ENCODE data around the gene CD320. TPM values are rescaled to one million over a fixed set of nuclear protein-coding genes. Genes with fewer than 3 reads are reported as not detected.

The CD320 gene
- total RNA-seq, 4 donors from 2014 or later = 12.7 to 26.4 (median 18.2) TPM

GRCh38 chr19:8325454-8325853 is 17.3 kb upstream of the CD320 start:
- TF ChIP-seq CTCF (IDR thresholded peaks at IDR 0.05) = no peak
- TF ChIP-seq POLR2A (IDR thresholded peaks at IDR 0.05) = no peak
- Histone ChIP-seq H3K4me1 (peaks cover 3 to 24% (median 12%) of the 10 kb centered on the region in 4 donors), H3K9me3 (no peaks in the 10 kb centered on the region), H3K4me3 (no peak overlapping the region), H3K36me3 (peaks cover 0 to 15% (median 0%) of the 10 kb centered on the region in 3 donors), H3K27ac (no peak overlapping the region), H3K27me3 (no peaks in the 10 kb centered on the region)
- no peak for DNase-seq

- Histone ChIP-seq H3K4me3 (no peak overlapping the region), H3K9me3 (no peaks in the 10 kb centered on the region), H3K36me3 (peaks cover 0 to 15% (median 0%) of the 10 kb centered on the region in 3 donors), H3K27me3 (no peaks in the 10 kb centered on the region), H3K27ac (peak overlapping the region in 1 of 4 donors; percentile 28), H3K4me1 (peaks cover 3 to 33% (median 16%) of the 10 kb centered on the region in 4 donors)
- TF ChIP-seq CTCF (IDR thresholded peaks at IDR 0.05) (no peak), POLR2A (IDR thresholded peaks at IDR 0.05) (no peak)
- no peak for DNase-seq
Observed at GRCh38 chr19:8324186-8325050, 16.3 kb upstream of the CD320 start.

GRCh38 chr19:8323781-8324185 is 15.6 kb upstream of the CD320 start:
- Histone ChIP-seq H3K4me3 (no peak overlapping the region), H3K36me3 (peaks cover 0 to 15% (median 0%) of the 10 kb centered on the region in 3 donors), H3K27ac (no peak overlapping the region), H3K9me3 (no peaks in the 10 kb centered on the region), H3K4me1 (peaks cover 3 to 33% (median 16%) of the 10 kb centered on the region in 4 donors), H3K27me3 (no peaks in the 10 kb centered on the region)
- no peak for TF ChIP-seq POLR2A (IDR thresholded peaks at IDR 0.05)
- no peak for TF ChIP-seq CTCF (IDR thresholded peaks at IDR 0.05)
- DNase-seq = no peak

GRCh38 chr19:8322638-8322997 is 14.5 kb upstream of the CD320 start:
- Histone ChIP-seq H3K9me3 (no peaks in the 10 kb centered on the region), H3K4me3 (peak overlapping the region; percentile 67 to 99 (median 75)), H3K27me3 (no peaks in the 10 kb centered on the region), H3K36me3 (peaks cover 0 to 15% (median 0%) of the 10 kb centered on the region in 3 donors), H3K4me1 (peaks cover 3 to 33% (median 16%) of the 10 kb centered on the region in 4 donors), H3K27ac (peak overlapping the region in 1 of 4 donors; percentile 5)
- TF ChIP-seq CTCF (IDR thresholded peaks at IDR 0.05) = no peak
- no peak for TF ChIP-seq POLR2A (IDR thresholded peaks at IDR 0.05)
- DNase-seq = no peak

GRCh38 chr19:8321986-8322637 is 14.0 kb upstream of the CD320 start:
- TF ChIP-seq CTCF (IDR thresholded peaks at IDR 0.05) = no peak
- TF ChIP-seq POLR2A (IDR thresholded peaks at IDR 0.05) = no peak
- Histone ChIP-seq H3K27ac (peak overlapping the region; percentile 85 to 94 (median 92)), H3K4me1 (peaks cover 3 to 33% (median 16%) of the 10 kb centered on the region in 4 donors), H3K36me3 (peaks cover 0 to 15% (median 0%) of the 10 kb centered on the region in 3 donors), H3K9me3 (no peaks in the 10 kb centered on the region), H3K27me3 (no peaks in the 10 kb centered on the region), H3K4me3 (peak overlapping the region; percentile 67 to 99 (median 75))
- no peak for DNase-seq
